NCI-H146 treated with DMSO at 0.1 percent for 48 hours (cell line): ENCODE data around the gene HNRNPM.

ENCODE experiments used
- DNase-seq: peaks from one replicate; lab custom pipeline; 2025; ENCODE audit not compliant: unreplicated experiment; lab: John Stamatoyannopoulos, UW

The HNRNPM gene

GRCh38 chr19:8459095-8459494 lies 14.3 kb downstream of the HNRNPM start:
- no peak for DNase-seq

GRCh38 chr19:8459520-8460270 lies 14.9 kb downstream of the HNRNPM start:
- no peak for DNase-seq

- DNase-seq = no peak
These were observed 15.9 kb downstream of the HNRNPM start for GRCh38 chr19:8460516-8461298.

- no peak for DNase-seq
These were observed 16.6 kb downstream of the HNRNPM start for GRCh38 chr19:8461376-8461775.

GRCh38 chr19:8461891-8462290 lies 17.1 kb downstream of the HNRNPM start:
- DNase-seq = no peak

- DNase-seq = no peak
These were observed 17.8 kb downstream of the HNRNPM start for GRCh38 chr19:8462571-8462970.

- DNase-seq = no peak
These were observed 18.6 kb downstream of the HNRNPM start for GRCh38 chr19:8463365-8463764.

GRCh38 chr19:8466018-8466417 lies 21.2 kb downstream of the HNRNPM start:
- DNase-seq = no peak

GRCh38 chr19:8468124-8468523 lies 23.3 kb downstream of the HNRNPM start:
- DNase-seq = no peak

GRCh38 chr19:8468761-8469373 lies 24.1 kb downstream of the HNRNPM start:
- no peak for DNase-seq

GRCh38 chr19:8469613-8470368 lies 25.0 kb downstream of the HNRNPM start:
- DNase-seq = no peak

- DNase-seq = no peak
These were observed 29.1 kb downstream of the HNRNPM start for GRCh38 chr19:8473648-8474476.

GRCh38 chr19:8475005-8475404 lies 30.2 kb downstream of the HNRNPM start:
- no peak for DNase-seq

- DNase-seq = no peak
These were observed 31.7 kb downstream of the HNRNPM start for GRCh38 chr19:8476524-8476923.

- no peak for DNase-seq
These were observed 33.1 kb downstream of the HNRNPM start for GRCh38 chr19:8477889-8478288.

GRCh38 chr19:8478598-8478997 lies 33.8 kb downstream of the HNRNPM start:
- DNase-seq = no peak

GRCh38 chr19:8481201-8481600 lies 36.4 kb downstream of the HNRNPM start:
- no peak for DNase-seq

GRCh38 chr19:8481616-8482015 lies 36.8 kb downstream of the HNRNPM start:
- no peak for DNase-seq

GRCh38 chr19:8482696-8483095 lies 37.9 kb downstream of the HNRNPM start:
- DNase-seq = no peak

- no peak for DNase-seq
These were observed 38.4 kb downstream of the HNRNPM start for GRCh38 chr19:8483165-8483564.
